Kasumi-1 (cell line): ENCODE measurements around the gene TXNDC2.
"Not testable (repeated sequence)": the region's sequence is repeated elsewhere in the genome, so short reads cannot be mapped to it uniquely, and the experiment has no call there.

Experiments used
- DNase-seq, 2 experiments: peaks; one replicate each; lab custom pipeline; 2025; lab: John Stamatoyannopoulos, UW

The TXNDC2 gene

GRCh38 chr18:9885170-9886004 is at the start of gene TXNDC2:
Gene TXNDC2 (plus strand): TSS chr18:9885973. CDS start chr18:9886681, 708 bp downstream.
- DNase-seq = no peak

GRCh38 chr18:9838144-9838877 is 47.5 kb upstream of the TXNDC2 start:
- no peak for DNase-seq

- no peak for DNase-seq
These were observed 46.6 kb upstream of the TXNDC2 start for GRCh38 chr18:9839211-9839610.

GRCh38 chr18:9839853-9840252 is 45.9 kb upstream of the TXNDC2 start:
- DNase-seq = no peak

- DNase-seq = no peak
These were observed 44.0 kb upstream of the TXNDC2 start for GRCh38 chr18:9841752-9842151.

- no peak for DNase-seq
These were observed 43.3 kb upstream of the TXNDC2 start for GRCh38 chr18:9842448-9842847.

GRCh38 chr18:9845256-9845655 is 40.5 kb upstream of the TXNDC2 start:
- no peak for DNase-seq

GRCh38 chr18:9846162-9846925 is 39.4 kb upstream of the TXNDC2 start:
- DNase-seq = no peak

GRCh38 chr18:9848170-9848879 is 37.4 kb upstream of the TXNDC2 start:
- no peak for DNase-seq

- DNase-seq = peak; percentile 84 to 89
These were observed 36.1 kb upstream of the TXNDC2 start for GRCh38 chr18:9849407-9850283.

GRCh38 chr18:9850309-9850708 is 35.5 kb upstream of the TXNDC2 start:
- DNase-seq = no peak

GRCh38 chr18:9851511-9851910 is 34.3 kb upstream of the TXNDC2 start:
- peak; percentile 15 to 19 for DNase-seq

- no peak for DNase-seq
These were observed 33.3 kb upstream of the TXNDC2 start for GRCh38 chr18:9852266-9853081.

- no peak for DNase-seq
These were observed 30.7 kb upstream of the TXNDC2 start for GRCh38 chr18:9854801-9855676.

GRCh38 chr18:9855681-9856080 is 30.1 kb upstream of the TXNDC2 start:
- DNase-seq = no peak

GRCh38 chr18:9856092-9856491 is 29.7 kb upstream of the TXNDC2 start:
- peak; percentile 31 to 35 for DNase-seq

GRCh38 chr18:9857479-9857998 is 28.2 kb upstream of the TXNDC2 start:
- DNase-seq = not testable (repeated sequence)

GRCh38 chr18:9858642-9859041 is 27.1 kb upstream of the TXNDC2 start:
- DNase-seq = no peak

- DNase-seq = no peak
These were observed 26.5 kb upstream of the TXNDC2 start for GRCh38 chr18:9859232-9859631.
